GM23338 (cell line): ENCODE results near the gene SNX4. TPM values are rescaled to one million over a fixed set of nuclear protein-coding genes. Genes with fewer than 3 reads are reported as not detected.
"Not testable (repeated sequence)": the region's sequence is repeated elsewhere in the genome, so short reads cannot be mapped to it uniquely, and the experiment has no call there.

Experiments used
- ATAC-seq: fragments of 200-7000 bp; cut with Tn5 transposase; 3 replicates; pipeline ENCODE4 v1.9.1; 2020
- DNase-seq: peaks from one replicate; pipeline ENCODE4 v3.0.0-alpha.2; 2015; ENCODE audit warnings: low spot score
- H2AFZ ChIP-seq: fragments of 200-600 bp; sonication (generic); 2 replicates; pipeline ENCODE4 v1.8.0; 2016; ENCODE audit warnings: antibody characterized with exemption, mild to moderate bottlenecking, moderate library complexity
- H3F3A ChIP-seq: fragments of 200-600 bp; sonication (generic); replicated peaks from 2 replicates; pipeline ENCODE4 v1.8.0; 2017; ENCODE audit warnings: antibody characterized with exemption, mixed run types, low read depth
- H3K27ac ChIP-seq: fragments of 200-600 bp; sonication (generic); 2 replicates; pipeline ENCODE4 v1.6.1; 2016; ENCODE audit warnings: low read depth
- H3K27me3 ChIP-seq: fragments of 200-600 bp; sonication (generic); 2 replicates; pipeline ENCODE4 v1.8.0; 2016; ENCODE audit warnings: mild to moderate bottlenecking, mixed run types, moderate library complexity; ENCODE audit not compliant: insufficient read depth
- H3K36me3 ChIP-seq: fragments of 200-600 bp; sonication (generic); 2 replicates; pipeline ENCODE4 v1.8.0; 2016; ENCODE audit warnings: mild to moderate bottlenecking; ENCODE audit not compliant: insufficient read depth
- H3K4me1 ChIP-seq: fragments of 200-600 bp; sonication (generic); 2 replicates; pipeline ENCODE4 v1.8.0; 2016; ENCODE audit warnings: mild to moderate bottlenecking, moderate library complexity; ENCODE audit not compliant: insufficient read depth
- H3K4me2 ChIP-seq: fragments of 200-600 bp; sonication (generic); 2 replicates; pipeline ENCODE4 v1.7.1; 2017; ENCODE audit warnings: mixed run types
- H3K4me3 ChIP-seq: fragments of 200-600 bp; sonication (generic); 2 replicates; pipeline ENCODE4 v1.6.1; 2016; ENCODE audit warnings: mixed run types
- H3K79me2 ChIP-seq: fragments of 200-600 bp; sonication (generic); replicated peaks from 2 replicates; pipeline ENCODE4 v1.8.0; 2017; ENCODE audit warnings: mild to moderate bottlenecking; ENCODE audit not compliant: insufficient read depth
- H3K9me2 ChIP-seq: fragments of 200-600 bp; sonication (generic); 2 replicates; pipeline ENCODE4 v1.8.0; 2017; ENCODE audit not compliant: insufficient read depth
- H4K20me1 ChIP-seq: fragments of 200-600 bp; sonication (generic); replicated peaks from 2 replicates; pipeline ENCODE4 v1.8.0; 2017; ENCODE audit warnings: mild to moderate bottlenecking; ENCODE audit not compliant: insufficient read depth
- H3K27ac Mint-ChIP-seq: 2 replicates; pipeline ENCODE4 v1.8.0; 2020; ENCODE audit warnings: inconsistent platforms, mild to moderate bottlenecking, moderate library complexity, mixed read lengths
- H3K27me3 Mint-ChIP-seq: 3 replicates; pipeline ENCODE4 v1.8.0; 2022; ENCODE audit warnings: low read depth, mild to moderate bottlenecking, moderate library complexity, mixed read lengths, inconsistent platforms; ENCODE audit not compliant: insufficient read depth, poor library complexity
- H3K36me3 Mint-ChIP-seq: 3 replicates; pipeline ENCODE4 v1.8.0; 2021; ENCODE audit warnings: low read depth, mild to moderate bottlenecking, inconsistent platforms, moderate library complexity, mixed read lengths
- H3K4me1 Mint-ChIP-seq: 3 replicates; pipeline ENCODE4 v1.8.0; 2020; ENCODE audit warnings: mild to moderate bottlenecking, inconsistent platforms, mixed read lengths
- H3K4me3 Mint-ChIP-seq: 3 replicates; pipeline ENCODE4 v1.8.0; 2021; ENCODE audit warnings: moderate library complexity, mild to moderate bottlenecking, inconsistent platforms, mixed read lengths
- H3K9me3 Mint-ChIP-seq: 3 replicates; pipeline ENCODE4 v1.8.0; 2020; ENCODE audit warnings: moderate library complexity, mild to moderate bottlenecking, inconsistent platforms, mixed read lengths
- CREB1 ChIP-seq: fragments of 250-450 bp; sonication (Bioruptor Pico); IDR thresholded peaks from 2 replicates; pipeline ENCODE4 v1.5.0; 2020; ENCODE audit warnings: low read depth, mild to moderate bottlenecking, moderate library complexity
- EZH2 ChIP-seq: fragments of 200-600 bp; sonication (generic); IDR thresholded peaks from one replicate; pipeline ENCODE4 v1.8.0; 2017; ENCODE audit warnings: antibody characterized with exemption, mild to moderate bottlenecking, low read depth; ENCODE audit not compliant: unreplicated experiment
- EZH2phosphoT487 ChIP-seq: fragments of 200-600 bp; sonication (generic); IDR thresholded peaks from one replicate; pipeline ENCODE4 v1.8.1; 2018; ENCODE audit warnings: antibody characterized with exemption; ENCODE audit not compliant: unreplicated experiment
- NANOG ChIP-seq: IDR thresholded peaks from 2 replicates; pipeline ENCODE4 v1.6.1; 2016; ENCODE audit warnings: antibody characterized with exemption, borderline replicate concordance
- POLR2AphosphoS5 ChIP-seq: IDR thresholded peaks from 2 replicates; pipeline ENCODE4 v1.6.1; 2016; ENCODE audit warnings: antibody characterized with exemption, low read depth
- STAT1 ChIP-seq: IDR thresholded peaks from one replicate; pipeline ENCODE4 v1.6.1; 2016; ENCODE audit warnings: antibody characterized with exemption; ENCODE audit not compliant: unreplicated experiment
- ZNF331 ChIP-seq: fragments of 250-450 bp; sonication (Bioruptor Pico); IDR thresholded peaks from 2 replicates; pipeline ENCODE4 v1.5.0; 2020; ENCODE audit warnings: low read depth, mild to moderate bottlenecking, moderate library complexity
- polyA plus RNA-seq: library from polyadenylated mRNA; unstranded; fragments of >200 nt; fragmentation: Nextera tagmentation; extraction: Ambion mirVana; gene quantifications from 2 replicates; pipeline ENCODE4 v1.2.1, GENCODE V29; 2016
- total RNA-seq: library from RNA; depleted of rRNA; stranded (reverse); fragments of >200 nt; shearing (Covaris generic); gene quantifications from 2 replicates; pipeline ENCODE4 v1.2.3, GENCODE V29; 2014
- TF ChIP-seq, protein P1 (sequence below): fragments of 250-450 bp; sonication (Bioruptor Pico); IDR thresholded peaks from 2 replicates; pipeline ENCODE4 v1.5.0; 2020; ENCODE audit warnings: mild to moderate bottlenecking, moderate library complexity
- TF ChIP-seq, protein P2 (sequence below): IDR thresholded peaks from one replicate; pipeline ENCODE4 v1.6.1; 2018; ENCODE audit warnings: antibody characterized with exemption; ENCODE audit not compliant: unreplicated experiment
- TF ChIP-seq, protein P3 (sequence below): IDR thresholded peaks from 2 replicates; pipeline ENCODE4 v1.6.1; 2016; ENCODE audit warnings: antibody characterized with exemption

Gene SNX4
- total and polyA plus RNA-seq, 2 experiments from 2014 or later = 13.0 to 27.8 TPM

DNA sequence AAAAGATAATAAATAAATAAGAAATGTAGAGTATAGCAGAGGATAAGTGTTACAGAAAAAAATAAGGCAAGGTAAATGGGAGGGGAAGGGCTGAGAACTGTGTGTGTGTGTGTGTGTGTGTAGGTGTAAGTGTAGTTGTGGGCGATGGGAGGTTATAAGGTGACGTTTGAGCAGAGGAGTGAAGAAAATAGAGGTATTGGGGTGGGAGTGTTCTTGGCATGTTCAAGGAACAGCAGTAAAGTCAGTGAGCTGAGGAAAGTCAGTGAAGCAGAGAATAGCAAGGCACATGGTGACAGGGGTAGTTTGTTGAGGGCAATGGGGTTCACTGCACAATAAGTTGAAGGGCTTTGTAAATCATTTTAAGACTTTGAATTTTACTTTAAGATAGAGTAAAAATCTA lies 113.9 kb downstream of the SNX4 start (continued):
- TF ChIP-seq, protein P1, sequence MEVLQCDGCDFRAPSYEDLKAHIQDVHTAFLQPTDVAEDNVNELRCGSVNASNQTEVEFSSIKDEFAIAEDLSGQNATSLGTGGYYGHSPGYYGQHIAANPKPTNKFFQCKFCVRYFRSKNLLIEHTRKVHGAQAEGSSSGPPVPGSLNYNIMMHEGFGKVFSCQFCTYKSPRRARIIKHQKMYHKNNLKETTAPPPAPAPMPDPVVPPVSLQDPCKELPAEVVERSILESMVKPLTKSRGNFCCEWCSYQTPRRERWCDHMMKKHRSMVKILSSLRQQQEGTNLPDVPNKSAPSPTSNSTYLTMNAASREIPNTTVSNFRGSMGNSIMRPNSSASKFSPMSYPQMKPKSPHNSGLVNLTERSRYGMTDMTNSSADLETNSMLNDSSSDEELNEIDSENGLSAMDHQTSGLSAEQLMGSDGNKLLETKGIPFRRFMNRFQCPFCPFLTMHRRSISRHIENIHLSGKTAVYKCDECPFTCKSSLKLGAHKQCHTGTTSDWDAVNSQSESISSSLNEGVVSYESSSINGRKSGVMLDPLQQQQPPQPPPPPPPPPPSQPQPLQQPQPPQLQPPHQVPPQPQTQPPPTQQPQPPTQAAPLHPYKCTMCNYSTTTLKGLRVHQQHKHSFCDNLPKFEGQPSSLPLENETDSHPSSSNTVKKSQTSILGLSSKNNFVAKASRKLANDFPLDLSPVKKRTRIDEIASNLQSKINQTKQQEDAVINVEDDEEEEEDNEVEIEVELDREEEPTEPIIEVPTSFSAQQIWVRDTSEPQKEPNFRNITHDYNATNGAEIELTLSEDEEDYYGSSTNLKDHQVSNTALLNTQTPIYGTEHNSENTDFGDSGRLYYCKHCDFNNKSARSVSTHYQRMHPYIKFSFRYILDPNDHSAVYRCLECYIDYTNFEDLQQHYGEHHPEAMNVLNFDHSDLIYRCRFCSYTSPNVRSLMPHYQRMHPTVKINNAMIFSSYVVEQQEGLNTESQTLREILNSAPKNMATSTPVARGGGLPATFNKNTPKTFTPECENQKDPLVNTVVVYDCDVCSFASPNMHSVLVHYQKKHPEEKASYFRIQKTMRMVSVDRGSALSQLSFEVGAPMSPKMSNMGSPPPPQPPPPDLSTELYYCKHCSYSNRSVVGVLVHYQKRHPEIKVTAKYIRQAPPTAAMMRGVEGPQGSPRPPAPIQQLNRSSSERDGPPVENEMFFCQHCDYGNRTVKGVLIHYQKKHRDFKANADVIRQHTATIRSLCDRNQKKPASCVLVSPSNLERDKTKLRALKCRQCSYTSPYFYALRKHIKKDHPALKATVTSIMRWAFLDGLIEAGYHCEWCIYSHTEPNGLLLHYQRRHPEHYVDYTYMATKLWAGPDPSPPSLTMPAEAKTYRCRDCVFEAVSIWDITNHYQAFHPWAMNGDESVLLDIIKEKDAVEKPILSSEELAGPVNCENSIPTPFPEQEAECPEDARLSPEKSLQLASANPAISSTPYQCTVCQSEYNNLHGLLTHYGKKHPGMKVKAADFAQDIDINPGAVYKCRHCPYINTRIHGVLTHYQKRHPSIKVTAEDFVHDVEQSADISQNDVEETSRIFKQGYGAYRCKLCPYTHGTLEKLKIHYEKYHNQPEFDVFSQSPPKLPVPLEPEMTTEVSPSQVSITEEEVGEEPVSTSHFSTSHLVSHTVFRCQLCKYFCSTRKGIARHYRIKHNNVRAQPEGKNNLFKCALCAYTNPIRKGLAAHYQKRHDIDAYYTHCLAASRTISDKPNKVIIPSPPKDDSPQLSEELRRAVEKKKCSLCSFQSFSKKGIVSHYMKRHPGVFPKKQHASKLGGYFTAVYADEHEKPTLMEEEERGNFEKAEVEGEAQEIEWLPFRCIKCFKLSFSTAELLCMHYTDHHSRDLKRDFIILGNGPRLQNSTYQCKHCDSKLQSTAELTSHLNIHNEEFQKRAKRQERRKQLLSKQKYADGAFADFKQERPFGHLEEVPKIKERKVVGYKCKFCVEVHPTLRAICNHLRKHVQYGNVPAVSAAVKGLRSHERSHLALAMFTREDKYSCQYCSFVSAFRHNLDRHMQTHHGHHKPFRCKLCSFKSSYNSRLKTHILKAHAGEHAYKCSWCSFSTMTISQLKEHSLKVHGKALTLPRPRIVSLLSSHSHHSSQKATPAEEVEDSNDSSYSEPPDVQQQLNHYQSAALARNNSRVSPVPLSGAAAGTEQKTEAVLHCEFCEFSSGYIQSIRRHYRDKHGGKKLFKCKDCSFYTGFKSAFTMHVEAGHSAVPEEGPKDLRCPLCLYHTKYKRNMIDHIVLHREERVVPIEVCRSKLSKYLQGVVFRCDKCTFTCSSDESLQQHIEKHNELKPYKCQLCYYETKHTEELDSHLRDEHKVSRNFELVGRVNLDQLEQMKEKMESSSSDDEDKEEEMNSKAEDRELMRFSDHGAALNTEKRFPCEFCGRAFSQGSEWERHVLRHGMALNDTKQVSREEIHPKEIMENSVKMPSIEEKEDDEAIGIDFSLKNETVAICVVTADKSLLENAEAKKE = no peak
- TF ChIP-seq EZH2phosphoT487 = no peak
- TF ChIP-seq POLR2AphosphoS5 = no peak
- no peak for TF ChIP-seq EZH2
- TF ChIP-seq, protein P2, sequence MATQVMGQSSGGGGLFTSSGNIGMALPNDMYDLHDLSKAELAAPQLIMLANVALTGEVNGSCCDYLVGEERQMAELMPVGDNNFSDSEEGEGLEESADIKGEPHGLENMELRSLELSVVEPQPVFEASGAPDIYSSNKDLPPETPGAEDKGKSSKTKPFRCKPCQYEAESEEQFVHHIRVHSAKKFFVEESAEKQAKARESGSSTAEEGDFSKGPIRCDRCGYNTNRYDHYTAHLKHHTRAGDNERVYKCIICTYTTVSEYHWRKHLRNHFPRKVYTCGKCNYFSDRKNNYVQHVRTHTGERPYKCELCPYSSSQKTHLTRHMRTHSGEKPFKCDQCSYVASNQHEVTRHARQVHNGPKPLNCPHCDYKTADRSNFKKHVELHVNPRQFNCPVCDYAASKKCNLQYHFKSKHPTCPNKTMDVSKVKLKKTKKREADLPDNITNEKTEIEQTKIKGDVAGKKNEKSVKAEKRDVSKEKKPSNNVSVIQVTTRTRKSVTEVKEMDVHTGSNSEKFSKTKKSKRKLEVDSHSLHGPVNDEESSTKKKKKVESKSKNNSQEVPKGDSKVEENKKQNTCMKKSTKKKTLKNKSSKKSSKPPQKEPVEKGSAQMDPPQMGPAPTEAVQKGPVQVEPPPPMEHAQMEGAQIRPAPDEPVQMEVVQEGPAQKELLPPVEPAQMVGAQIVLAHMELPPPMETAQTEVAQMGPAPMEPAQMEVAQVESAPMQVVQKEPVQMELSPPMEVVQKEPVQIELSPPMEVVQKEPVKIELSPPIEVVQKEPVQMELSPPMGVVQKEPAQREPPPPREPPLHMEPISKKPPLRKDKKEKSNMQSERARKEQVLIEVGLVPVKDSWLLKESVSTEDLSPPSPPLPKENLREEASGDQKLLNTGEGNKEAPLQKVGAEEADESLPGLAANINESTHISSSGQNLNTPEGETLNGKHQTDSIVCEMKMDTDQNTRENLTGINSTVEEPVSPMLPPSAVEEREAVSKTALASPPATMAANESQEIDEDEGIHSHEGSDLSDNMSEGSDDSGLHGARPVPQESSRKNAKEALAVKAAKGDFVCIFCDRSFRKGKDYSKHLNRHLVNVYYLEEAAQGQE = no peak
- no peak for TF ChIP-seq STAT1
- TF ChIP-seq CREB1 (CRISPR knock-in tag) = no peak
- no peak for TF ChIP-seq NANOG
- no peak for TF ChIP-seq ZNF331 (CRISPR knock-in tag)
- TF ChIP-seq, protein P3, sequence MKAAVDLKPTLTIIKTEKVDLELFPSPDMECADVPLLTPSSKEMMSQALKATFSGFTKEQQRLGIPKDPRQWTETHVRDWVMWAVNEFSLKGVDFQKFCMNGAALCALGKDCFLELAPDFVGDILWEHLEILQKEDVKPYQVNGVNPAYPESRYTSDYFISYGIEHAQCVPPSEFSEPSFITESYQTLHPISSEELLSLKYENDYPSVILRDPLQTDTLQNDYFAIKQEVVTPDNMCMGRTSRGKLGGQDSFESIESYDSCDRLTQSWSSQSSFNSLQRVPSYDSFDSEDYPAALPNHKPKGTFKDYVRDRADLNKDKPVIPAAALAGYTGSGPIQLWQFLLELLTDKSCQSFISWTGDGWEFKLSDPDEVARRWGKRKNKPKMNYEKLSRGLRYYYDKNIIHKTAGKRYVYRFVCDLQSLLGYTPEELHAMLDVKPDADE = no peak

DNA sequence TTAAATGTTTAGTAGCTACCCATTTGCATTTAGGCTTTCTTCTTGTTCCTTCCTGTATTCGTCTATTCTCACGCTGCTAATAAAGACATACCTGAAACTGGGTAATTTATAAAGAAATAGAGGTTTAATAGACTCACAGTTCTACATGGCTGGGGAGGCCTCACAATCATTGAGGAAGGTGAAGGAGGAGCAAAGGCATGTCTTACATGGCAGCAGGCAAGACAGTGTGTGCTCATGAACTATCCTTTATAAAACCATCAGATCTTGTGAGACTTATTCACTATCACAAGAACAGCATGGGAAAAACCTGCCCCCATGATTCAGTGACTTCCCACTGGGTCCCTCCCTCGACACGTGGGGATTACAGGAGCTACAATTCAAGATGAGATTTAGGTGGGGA lies 114.5 kb downstream of the SNX4 start:
- DNase-seq, H3K9me3 Mint-ChIP-seq, H3F3A ChIP-seq: not testable (repeated sequence)

More for the DNA sequence above, 114.5 kb downstream of the SNX4 start:
- not testable (repeated sequence) for H3K27ac Mint-ChIP-seq, H3K4me1 ChIP-seq, H2AFZ ChIP-seq, H3K27me3 Mint-ChIP-seq, H3K27ac ChIP-seq, H3K4me1 Mint-ChIP-seq, H3K36me3 ChIP-seq, H3K36me3 Mint-ChIP-seq, H3K4me2 ChIP-seq, H3K27me3 ChIP-seq, H4K20me1 ChIP-seq, H3K79me2 ChIP-seq, H3K9me2 ChIP-seq, H3K4me3 ChIP-seq, ATAC-seq, H3K4me3 Mint-ChIP-seq
